HG03175 (cell line): ENCODE measurements around the gene CABLES2.

Experiments
- ATAC-seq: cut with Tn5 transposase; IDR thresholded peaks from one replicate; pipeline ENCODE4 v1.9.1; 2021; ENCODE audit warnings: mild to moderate bottlenecking, moderate library complexity; ENCODE audit not compliant: unreplicated experiment

The CABLES2 gene

GRCh38 chr20:62420846-62421715, 14.0 kb upstream of the CABLES2 start:
- ATAC-seq, result no peak

- ATAC-seq, result no peak
Observed at GRCh38 chr20:62419759-62420158, 12.7 kb upstream of the CABLES2 start.

- ATAC-seq, result no peak
Observed at GRCh38 chr20:62418709-62419487, 11.8 kb upstream of the CABLES2 start.

GRCh38 chr20:62417981-62418708, 11.1 kb upstream of the CABLES2 start:
- no peak for ATAC-seq

GRCh38 chr20:62416651-62417637, 9.9 kb upstream of the CABLES2 start:
- no peak for ATAC-seq

GRCh38 chr20:62415354-62416111, 8.4 kb upstream of the CABLES2 start:
- no peak for ATAC-seq

GRCh38 chr20:62413896-62414481, 6.9 kb upstream of the CABLES2 start:
- no peak for ATAC-seq

GRCh38 chr20:62413025-62413570, 6.0 kb upstream of the CABLES2 start:
- ATAC-seq, result no peak

GRCh38 chr20:62412194-62413024, 5.3 kb upstream of the CABLES2 start:
- no peak for ATAC-seq

GRCh38 chr20:62411479-62412193, 4.6 kb upstream of the CABLES2 start:
- ATAC-seq, result no peak

GRCh38 chr20:62410746-62411478, 3.8 kb upstream of the CABLES2 start:
- no peak for ATAC-seq

GRCh38 chr20:62409931-62410745, 3.1 kb upstream of the CABLES2 start:
- no peak for ATAC-seq

GRCh38 chr20:62409086-62409853, 2.2 kb upstream of the CABLES2 start:
- no peak for ATAC-seq

GRCh38 chr20:62408640-62409039, 1.6 kb upstream of the CABLES2 start:
- no peak for ATAC-seq

GRCh38 chr20:62408055-62408454, 970 bp upstream of the CABLES2 start:
- ATAC-seq, result no peak
